GM19395 (cell line): ENCODE results near the gene AMIGO1.

ENCODE experiments used
- ATAC-seq: cut with Tn5 transposase; IDR thresholded peaks from one replicate; pipeline ENCODE4 v1.9.1; 2021; ENCODE audit warnings: mild to moderate bottlenecking, moderate library complexity; ENCODE audit not compliant: unreplicated experiment

AMIGO1 gene

GRCh38 chr1:109504974-109505373 lies 4.6 kb downstream of the AMIGO1 start:
- no peak for ATAC-seq

- ATAC-seq = no peak
Measured at GRCh38 chr1:109503935-109504334, 5.6 kb downstream of the AMIGO1 start.

DNA sequence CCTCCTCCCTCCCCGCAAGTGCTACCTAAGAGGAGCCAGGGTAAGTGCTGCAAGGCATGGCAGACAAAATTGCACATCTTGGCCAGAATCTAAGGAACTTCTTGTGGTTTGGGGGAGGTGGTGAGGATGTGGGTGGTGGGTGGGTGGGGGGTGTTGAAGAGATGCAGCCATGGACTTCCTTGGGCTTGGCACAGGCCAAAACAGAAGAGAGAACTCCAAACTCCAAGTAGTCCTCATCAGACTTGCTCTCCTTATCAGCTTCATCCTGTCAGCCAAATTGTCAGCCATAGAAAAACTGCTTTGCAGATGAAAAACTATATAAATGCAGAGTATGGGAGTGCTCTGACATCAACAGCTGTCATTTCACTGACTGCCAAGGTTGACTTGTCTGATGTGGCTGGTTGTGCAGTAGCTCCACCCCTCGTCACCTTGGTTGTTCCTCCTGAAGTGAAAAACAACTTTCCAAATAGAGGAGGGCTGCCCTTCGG lies 7.1 kb downstream of the AMIGO1 start:
- no peak for ATAC-seq

GRCh38 chr1:109501644-109502363 lies 7.7 kb downstream of the AMIGO1 start:
- ATAC-seq = no peak

DNA sequence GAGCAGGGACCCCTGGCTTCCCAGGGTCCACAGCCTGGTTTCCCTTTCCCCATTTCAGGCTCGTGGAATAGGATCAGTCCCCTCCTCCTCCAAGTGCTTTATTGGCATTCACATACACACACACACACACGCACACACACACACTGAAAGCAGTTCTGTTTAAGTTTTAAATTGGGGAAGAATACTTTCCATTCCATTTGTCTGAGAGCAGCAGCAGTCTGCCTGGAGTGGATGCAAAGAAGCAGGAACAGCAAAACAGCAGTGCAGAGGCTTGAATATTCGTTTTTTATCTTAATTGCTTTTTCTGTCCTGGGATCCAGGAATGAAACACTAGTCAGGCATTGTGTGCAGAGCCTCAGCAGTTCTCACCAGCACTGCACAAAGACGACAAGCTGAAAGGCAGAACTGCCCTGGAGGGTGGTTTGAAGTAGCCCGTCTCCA lies 8.6 kb downstream of the AMIGO1 start:
- no peak for ATAC-seq

DNA sequence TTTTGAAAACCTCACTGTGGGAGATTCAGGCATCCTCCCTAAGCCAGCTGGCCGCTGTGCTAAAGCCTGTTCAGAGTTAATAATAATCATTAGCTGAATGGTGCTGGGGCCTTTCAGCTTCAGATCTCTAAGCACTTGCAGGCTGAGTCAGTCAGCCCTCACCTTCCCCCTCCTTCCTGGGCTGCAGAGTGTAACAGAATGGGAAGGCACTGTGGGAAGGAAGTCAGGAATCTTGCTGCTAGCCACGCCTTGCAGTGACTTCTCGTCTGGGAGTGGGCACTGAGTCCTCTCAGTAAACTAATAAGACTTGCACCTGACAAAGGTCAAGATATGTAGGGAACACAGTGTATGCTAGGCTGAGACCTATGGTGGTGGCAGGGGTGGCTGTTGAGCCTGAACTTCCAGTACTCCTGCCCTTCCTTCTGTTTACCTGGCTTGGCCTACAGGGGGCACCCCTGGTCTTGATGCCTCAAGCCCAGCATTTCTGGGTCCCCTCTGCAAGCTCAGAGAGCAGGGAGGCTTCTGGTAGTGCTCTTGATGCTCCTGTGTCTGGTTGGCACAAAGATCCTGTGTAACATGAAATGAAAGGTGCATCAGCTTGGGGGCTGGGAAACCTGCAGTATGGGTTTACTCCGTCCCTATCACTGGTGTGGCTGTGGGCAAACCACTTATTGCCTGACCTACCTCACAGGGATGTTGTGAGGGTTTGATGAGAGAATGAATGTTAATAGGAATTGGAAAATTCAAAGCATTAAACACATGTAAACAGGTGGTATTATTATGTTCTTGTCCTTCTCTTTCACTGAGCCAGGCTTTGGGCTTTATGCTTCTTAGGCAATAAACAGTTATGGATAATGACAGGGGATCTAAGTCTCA lies 9.6 kb downstream of the AMIGO1 start:
- ATAC-seq = no peak

DNA sequence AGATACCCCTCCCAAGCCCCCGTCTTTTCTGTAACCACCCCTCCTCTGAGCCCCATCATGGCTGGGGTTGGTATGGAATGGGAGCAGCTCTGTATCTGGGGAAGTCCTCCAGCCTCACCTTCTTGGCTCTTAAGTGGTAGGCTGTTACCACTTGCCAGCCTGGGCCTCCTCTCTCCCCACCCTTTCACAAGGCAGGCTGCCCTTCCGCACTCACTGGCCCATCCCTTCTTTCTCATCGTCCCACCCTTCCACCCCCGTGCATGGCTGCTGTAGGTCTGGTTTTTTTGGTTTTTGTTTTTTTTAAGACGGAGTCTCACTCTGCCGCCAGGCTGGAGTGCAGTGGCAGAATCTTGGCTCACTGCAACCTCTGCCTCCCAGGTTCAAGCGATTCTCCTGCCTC lies 10.4 kb downstream of the AMIGO1 start:
- ATAC-seq = no peak

- no peak for ATAC-seq
Measured at GRCh38 chr1:109498161-109498801, 11.2 kb downstream of the AMIGO1 start.

- no peak for ATAC-seq
Measured at GRCh38 chr1:109497449-109498160, 11.9 kb downstream of the AMIGO1 start.

DNA sequence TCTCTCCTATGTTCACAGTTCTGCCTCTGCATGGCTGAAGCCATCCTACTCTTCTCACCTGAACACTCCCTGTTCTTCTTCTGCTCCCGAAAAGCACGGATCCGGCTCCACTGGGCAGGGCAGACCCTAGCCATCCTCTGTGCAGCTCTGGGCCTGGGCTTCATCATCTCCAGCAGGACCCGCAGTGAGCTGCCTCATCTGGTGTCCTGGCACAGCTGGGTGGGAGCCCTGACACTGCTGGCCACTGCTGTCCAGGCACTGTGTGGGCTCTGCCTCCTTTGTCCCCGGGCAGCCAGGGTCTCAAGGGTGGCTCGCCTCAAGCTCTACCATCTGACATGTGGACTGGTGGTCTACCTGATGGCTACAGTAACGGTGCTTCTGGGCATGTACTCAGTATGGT lies 13.8 kb downstream of the AMIGO1 start:
- no peak for ATAC-seq

- ATAC-seq = peak; percentile 88
Measured at GRCh38 chr1:109493805-109494539, 15.6 kb downstream of the AMIGO1 start, which contains the start of gene CYB561D1. TSS of gene CYB561D1 (plus strand) at chr1:109494094. CDS start at chr1:109494140, 46 bp downstream.

DNA sequence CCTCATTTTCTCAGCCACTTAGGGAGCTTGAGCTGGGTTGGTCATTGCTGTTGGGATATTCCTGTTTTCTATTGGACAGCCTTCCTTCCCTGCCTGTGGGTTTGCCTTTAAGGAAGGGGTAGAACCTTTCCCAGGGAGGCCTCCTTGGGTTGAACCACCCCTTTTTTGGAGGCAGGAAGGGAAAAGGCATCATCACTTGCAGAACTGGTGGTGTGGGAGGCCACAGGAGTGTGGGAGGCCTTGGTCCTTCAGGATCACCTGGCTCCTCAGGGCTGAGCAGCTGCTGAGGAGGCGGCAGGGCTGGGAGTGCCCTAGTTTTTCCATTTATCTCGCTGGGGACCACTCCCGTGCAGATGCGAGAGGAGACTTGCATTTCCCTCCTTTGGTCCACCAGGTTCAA lies 16.3 kb downstream of the AMIGO1 start:
- no peak for ATAC-seq

DNA sequence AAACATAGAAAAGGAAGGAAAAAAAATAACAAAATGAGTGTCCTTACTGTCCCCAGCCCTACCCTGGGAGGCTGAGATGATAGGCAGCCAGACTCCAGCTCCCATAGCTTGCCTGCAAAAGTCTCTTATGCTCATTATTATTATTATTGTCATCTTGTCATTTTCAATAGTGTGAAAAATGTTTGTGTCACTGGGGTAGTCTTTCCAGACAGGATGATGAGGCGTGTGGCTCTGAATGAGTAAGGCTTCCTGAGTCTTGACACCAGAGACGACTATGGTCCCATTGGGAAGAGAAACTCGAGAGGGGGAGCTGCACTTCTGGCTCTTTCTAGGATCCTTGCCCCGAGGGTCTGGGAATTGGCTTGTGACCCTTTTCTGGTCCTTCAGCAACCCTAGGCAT lies 16.7 kb downstream of the AMIGO1 start:
- no peak for ATAC-seq

GRCh38 chr1:109491372-109491771 lies 18.2 kb downstream of the AMIGO1 start:
- ATAC-seq = no peak

DNA sequence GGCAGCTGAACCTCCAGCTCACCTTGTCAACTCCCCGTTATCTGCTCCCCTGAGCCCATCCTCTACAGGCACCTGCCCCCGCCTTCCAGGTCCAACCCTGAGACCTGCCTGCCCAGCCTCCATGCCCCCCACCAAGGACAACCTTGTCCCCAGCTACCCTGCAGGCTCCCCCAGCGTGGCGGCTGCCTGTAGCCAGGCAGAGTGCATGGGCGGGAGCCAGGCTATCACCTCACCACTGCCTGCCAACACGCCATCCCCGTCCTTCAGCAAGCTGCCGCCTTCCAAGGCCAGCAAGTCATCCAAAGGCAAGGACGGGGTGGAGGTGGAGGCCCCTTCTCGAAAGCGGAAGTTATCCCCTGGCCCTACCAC lies 18.6 kb downstream of the AMIGO1 start:
- no peak for ATAC-seq

DNA sequence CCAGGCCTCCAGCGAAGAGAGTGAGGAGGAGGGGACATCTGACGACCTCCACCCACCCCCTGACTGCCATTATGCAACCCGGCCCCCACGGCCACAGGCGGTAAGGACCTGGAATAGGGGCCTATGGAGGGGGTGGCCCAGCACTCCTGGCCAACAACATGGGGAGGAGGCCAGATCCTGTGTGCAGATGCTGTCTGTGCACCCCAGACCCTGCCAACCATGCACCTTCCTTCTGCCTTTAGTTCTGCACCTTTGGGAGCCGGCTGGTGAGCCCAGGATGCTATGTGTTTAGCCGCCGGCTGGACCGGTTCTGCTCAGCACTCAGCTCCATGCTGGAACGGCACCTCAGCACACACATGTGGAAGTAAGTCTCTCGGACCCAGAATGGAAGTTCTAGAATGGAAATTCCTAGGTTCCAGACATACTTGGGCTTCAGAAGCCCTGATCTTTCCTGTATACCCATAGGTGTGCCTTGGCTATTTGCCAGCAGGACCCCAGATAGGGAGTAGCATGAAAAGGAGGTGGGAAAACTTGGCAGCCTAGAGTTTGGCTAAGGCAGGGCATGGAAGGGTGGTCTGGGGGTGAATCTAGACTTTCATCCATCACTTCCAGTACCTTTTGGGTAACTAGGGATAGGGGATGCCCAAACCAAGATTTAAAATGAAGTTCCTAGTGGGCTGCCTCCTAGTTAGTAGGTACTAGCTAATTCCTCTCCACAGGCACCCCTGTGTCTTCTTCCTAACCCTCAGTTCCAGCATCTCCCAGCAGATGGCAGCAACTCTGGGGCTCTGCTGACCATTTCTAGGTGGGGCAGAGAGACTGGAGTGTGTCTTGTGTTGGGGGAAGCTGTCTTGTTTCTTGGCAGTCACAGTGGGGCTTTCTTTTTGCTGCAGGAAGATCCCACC lies 19.2 kb downstream of the AMIGO1 start:
- no peak for ATAC-seq

- no peak for ATAC-seq
Measured at GRCh38 chr1:109488696-109489095, 20.8 kb downstream of the AMIGO1 start.

DNA sequence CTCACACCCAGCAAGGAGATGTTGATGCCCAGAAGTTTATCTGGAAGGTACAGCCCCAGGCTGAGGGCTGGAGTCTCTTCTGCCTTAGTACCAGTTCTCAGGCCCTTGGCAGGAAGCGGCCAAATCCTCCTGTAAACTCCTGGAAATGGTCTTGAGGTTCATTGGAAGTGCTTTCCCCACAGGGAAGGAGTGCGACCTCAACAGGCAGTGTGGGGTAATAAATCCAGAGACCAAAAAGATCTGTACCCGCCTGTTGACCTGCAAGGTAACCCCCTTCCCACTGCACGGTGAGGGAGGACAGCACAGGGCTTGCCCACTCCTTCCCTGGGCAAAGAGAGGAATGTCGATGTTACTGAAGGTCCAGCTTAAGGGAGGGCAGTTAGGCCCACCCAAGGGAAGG lies 21.3 kb downstream of the AMIGO1 start:
- no peak for ATAC-seq

DNA sequence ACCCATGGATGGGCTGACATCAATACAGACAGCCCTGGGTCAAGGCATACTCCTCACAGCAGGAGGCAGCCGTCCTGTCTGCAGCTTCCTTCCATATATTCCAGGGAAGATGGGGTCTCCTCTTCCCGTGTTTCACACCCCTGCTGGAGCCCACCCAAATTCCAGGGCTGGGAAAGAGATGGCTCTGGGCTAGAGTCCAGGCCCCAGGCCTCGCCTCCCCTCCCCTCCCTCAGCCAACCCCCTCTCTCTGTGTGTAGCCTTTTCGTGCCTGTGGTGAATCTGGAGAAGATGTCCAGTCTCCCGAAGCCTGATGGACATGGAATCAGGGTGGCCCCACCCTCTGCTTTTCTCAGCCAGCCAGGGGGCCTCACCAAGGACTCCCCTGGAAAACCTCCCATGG lies 22.3 kb downstream of the AMIGO1 start:
- ATAC-seq = no peak
